IMR-90 (cell line): ENCODE measurements around the gene AMZ2. TPM values are rescaled to one million over a fixed set of nuclear protein-coding genes. Genes with fewer than 3 reads are reported as not detected.

Experiments
- ATAC-seq: fragments of 200-7000 bp; cut with Tn5 transposase; 2 replicates; pipeline ENCODE4 v1.9.1; 2020; ENCODE audit warnings: low read depth, mild to moderate bottlenecking, moderate library complexity
- BruUV-seq: library from RNA; stranded (reverse); fragments of 400-500 nt; replicated peaks from 2 replicates; lab custom pipeline; 2021; lab: Mats Ljungman, UMichigan
- CTCF ChIA-PET: fragments of 300-600 bp; formaldehyde crosslinking; extraction: SDS; loops from one replicate; lab custom pipeline; 2021; ENCODE audit warnings: antibody characterized with exemption; lab: Yijun Ruan, JAX
- POLR2A ChIA-PET: fragments of 300-600 bp; sonication (Branson Sonifier 250); formaldehyde crosslinking; loops from one replicate; lab custom pipeline; 2022; ENCODE audit warnings: antibody characterized with exemption; ENCODE audit not compliant: unreplicated experiment; lab: Charles Lee
- DNase-seq: peaks from one replicate; pipeline ENCODE4 v3.0.0; 2013
- H2AFZ ChIP-seq: replicated peaks from 2 replicates; pipeline ENCODE3; 2013; ENCODE audit warnings: low read length, mild to moderate bottlenecking; ENCODE audit not compliant: poor library complexity
- H2AK5ac ChIP-seq: 2 replicates; pipeline ENCODE4 v1.6.1; 2013; ENCODE audit warnings: low read depth, low read length, inconsistent platforms
- H2AK9ac ChIP-seq: replicated peaks from 2 replicates; pipeline ENCODE3; 2013; ENCODE audit warnings: mild to moderate bottlenecking, low read depth, low read length, moderate library complexity; ENCODE audit not compliant: poor library complexity
- H2BK120ac ChIP-seq: 2 replicates; pipeline ENCODE4 v1.6.1; 2013; ENCODE audit warnings: low read depth, low read length, inconsistent platforms
- H2BK15ac ChIP-seq: 3 replicates; pipeline ENCODE4 v1.6.1; 2013; ENCODE audit warnings: low read depth, low read length, inconsistent platforms
- H2BK20ac ChIP-seq: 2 replicates; pipeline ENCODE4 v1.6.1; 2013; ENCODE audit warnings: low read depth, mild to moderate bottlenecking, inconsistent platforms, low read length, moderate library complexity
- H2BK5ac ChIP-seq: 2 replicates; pipeline ENCODE4 v1.6.1; 2013; ENCODE audit warnings: mild to moderate bottlenecking, low read depth, low read length, inconsistent platforms; ENCODE audit not compliant: poor library complexity, severe bottlenecking
- H3K14ac ChIP-seq: replicated peaks from 2 replicates; pipeline ENCODE4 v1.6.1; 2013; ENCODE audit warnings: low read depth, low read length, inconsistent platforms
- H3K18ac ChIP-seq: 2 replicates; pipeline ENCODE4 v1.6.1; 2013; ENCODE audit warnings: low read depth, low read length, control low read depth
- H3K23ac ChIP-seq: 2 replicates; pipeline ENCODE4 v1.6.1; 2013; ENCODE audit warnings: low read depth, low read length, inconsistent platforms
- H3K27ac ChIP-seq: 2 replicates; pipeline ENCODE4 v1.5.1; 2013; ENCODE audit warnings: mild to moderate bottlenecking, control low read depth, low read length; ENCODE audit not compliant: insufficient read depth
- H3K27me3 ChIP-seq: 2 replicates; pipeline ENCODE4 v1.6.1; 2013; ENCODE audit warnings: low read length; ENCODE audit not compliant: control insufficient read depth, insufficient read depth
- H3K36me3 ChIP-seq: 2 replicates; pipeline ENCODE4 v1.6.1; 2013; ENCODE audit warnings: low read length, mixed read lengths; ENCODE audit not compliant: control insufficient read depth, insufficient read depth
- H3K4ac ChIP-seq: 2 replicates; pipeline ENCODE4 v1.6.1; 2013; ENCODE audit warnings: low read depth, low read length, inconsistent platforms
- H3K4me1 ChIP-seq: 2 replicates; pipeline ENCODE4 v1.6.1; 2013; ENCODE audit warnings: low read length, mixed read lengths; ENCODE audit not compliant: control insufficient read depth, insufficient read depth
- H3K4me2 ChIP-seq: 2 replicates; pipeline ENCODE4 v1.6.1; 2013; ENCODE audit warnings: low read depth, mild to moderate bottlenecking, control low read depth, low read length, moderate library complexity
- H3K4me3 ChIP-seq: 2 replicates; pipeline ENCODE4 v1.5.1; 2013; ENCODE audit warnings: low read depth, mild to moderate bottlenecking, control low read depth, low read length, moderate library complexity; ENCODE audit not compliant: insufficient read depth
- H3K56ac ChIP-seq: 2 replicates; pipeline ENCODE4 v1.6.1; 2013; ENCODE audit warnings: low read length, inconsistent platforms; ENCODE audit not compliant: insufficient read depth; ENCODE audit errors: extremely low read depth
- H3K79me1 ChIP-seq, 2 experiments: 2 replicates each; pipeline ENCODE4 v1.6.1; 2013; ENCODE audit warnings: low read length in 2 of 2, inconsistent platforms in 1 of 2, low read depth in 1 of 2
- H3K9ac ChIP-seq: 2 replicates; pipeline ENCODE4 v1.6.1; 2013; ENCODE audit warnings: low read depth, low read length, control low read depth
- H3K9me1 ChIP-seq: 2 replicates; pipeline ENCODE4 v1.6.1; 2013; ENCODE audit warnings: low read length, inconsistent platforms; ENCODE audit not compliant: insufficient read depth
- H3K9me3 ChIP-seq: 2 replicates; pipeline ENCODE4 v1.6.1; 2013; ENCODE audit warnings: low read length; ENCODE audit not compliant: control insufficient read depth, insufficient read depth
- H4K20me1 ChIP-seq: 2 replicates; pipeline ENCODE4 v1.6.1; 2013; ENCODE audit warnings: low read length, inconsistent platforms; ENCODE audit not compliant: insufficient read depth
- H4K5ac ChIP-seq: 2 replicates; pipeline ENCODE4 v1.6.1; 2013; ENCODE audit warnings: mild to moderate bottlenecking, low read depth, low read length, control low read depth
- H4K8ac ChIP-seq, 2 experiments: 2 replicates each; pipeline ENCODE4 v1.6.1; 2013; ENCODE audit warnings: low read depth in 2 of 2, low read length in 2 of 2, control low read depth in 1 of 2, inconsistent platforms in 1 of 2
- H4K91ac ChIP-seq: 2 replicates; pipeline ENCODE4 v1.6.1; 2013; ENCODE audit warnings: low read depth, low read length, inconsistent platforms; ENCODE audit not compliant: insufficient read depth
- BHLHE40 ChIP-seq: fragments of 150-350 bp; IDR thresholded peaks from 2 replicates; pipeline ENCODE4 v1.6.1; 2016; ENCODE audit warnings: mild to moderate bottlenecking, low read depth, low read length
- CHD1 ChIP-seq: IDR thresholded peaks from 2 replicates; pipeline ENCODE4 v1.6.1; 2012; ENCODE audit warnings: low read depth, low read length, improper control_type of control experiment
- CTCF ChIP-seq: conservative IDR thresholded peaks from 2 replicates; pipeline ENCODE4 v1.5.1; 2012; ENCODE audit warnings: mild to moderate bottlenecking, low read depth, low read length, improper control_type of control experiment
- ELK1 ChIP-seq: fragments of 150-350 bp; IDR thresholded peaks from 2 replicates; pipeline ENCODE4 v1.6.1; 2016; ENCODE audit warnings: low read depth, mild to moderate bottlenecking, low read length, moderate library complexity, borderline replicate concordance
- FOS ChIP-seq: fragments of 150-350 bp; IDR thresholded peaks from 2 replicates; pipeline ENCODE4 v1.6.1; 2016; ENCODE audit warnings: low read depth, low read length
- MAFK ChIP-seq: IDR thresholded peaks from 2 replicates; pipeline ENCODE4 v1.6.1; 2012; ENCODE audit warnings: low read depth, low read length, improper control_type of control experiment
- MAZ ChIP-seq: IDR thresholded peaks from 2 replicates; pipeline ENCODE4 v1.6.1; 2012; ENCODE audit warnings: low read depth, mild to moderate bottlenecking, low read length, improper control_type of control experiment, moderate library complexity, borderline replicate concordance
- NFE2L2 ChIP-seq: fragments of 150-350 bp; IDR thresholded peaks from 2 replicates; pipeline ENCODE4 v1.6.1; 2016; ENCODE audit warnings: low read depth, mild to moderate bottlenecking, low read length
- POLR2A ChIP-seq: IDR thresholded peaks from 2 replicates; pipeline ENCODE4 v1.6.1; 2012; ENCODE audit warnings: mild to moderate bottlenecking, low read depth, low read length
- RAD21 ChIP-seq: IDR thresholded peaks from 2 replicates; pipeline ENCODE4 v1.6.1; 2012; ENCODE audit warnings: low read length, improper control_type of control experiment
- RFX5 ChIP-seq: IDR thresholded peaks from 2 replicates; pipeline ENCODE4 v1.8.0; 2012; ENCODE audit warnings: low read depth, mild to moderate bottlenecking, low read length, moderate library complexity
- SMC3 ChIP-seq: fragments of 150-350 bp; IDR thresholded peaks from 2 replicates; pipeline ENCODE4 v1.6.1; 2016; ENCODE audit warnings: low read depth, mild to moderate bottlenecking, antibody characterized with exemption, low read length, moderate library complexity
- WGBS, 2 experiments: methylation state at CpG; one replicate each; pipeline versions ENCODE4 v1.1.5 to v1.1.7; 2013; ENCODE audit warnings: missing lambda C conversion rate in 2 of 2; ENCODE audit not compliant: insufficient read length in 1 of 2; ENCODE audit errors: extremely low coverage in 2 of 2; 5-methylcytosine and 5-hydroxymethylcytosine counted together
- dilution Hi-C: fragments of 300-500 bp; cut with HindIII; formaldehyde crosslinking; loops from one replicate; pipeline ENCODE4 v1.14.3; 2018; ENCODE audit warnings: low sequenced_read_pairs; ENCODE audit not compliant: unreplicated experiment
- in situ Hi-C: fragments of 300-500 bp; cut with MboI; formaldehyde crosslinking; loops from 3 replicates; pipeline ENCODE4 v1.14.3; 2019; ENCODE audit warnings: low sequenced_read_pairs, inconsistent platforms, mixed read lengths
- intact Hi-C: fragments of 100-400 bp; cut with micrococcal nuclease; formaldehyde crosslinking; loops from 2 replicates; pipeline ENCODE4 v1.10.0; 2022
- polyA plus RNA-seq, 3 experiments: library from polyadenylated mRNA; depleted of rRNA; stranded (reverse); fragments of >200 nt; gene quantifications; 2 replicates each; pipeline ENCODE4 v1.2.3, GENCODE V29; 2012; ENCODE audit warnings: low replicate concordance in 1 of 3
- total RNA-seq: library from RNA; depleted of rRNA; stranded (reverse); fragments of >200 nt; gene quantifications from 2 replicates; pipeline ENCODE4 v1.2.3, GENCODE V29; 2012

AMZ2 gene
- total and polyA plus RNA-seq, 2 of the 4 experiments (the other 2 are of a cell fraction): 65.4 to 90.2 TPM

GRCh38 chr17:68299817-68300216, 52.0 kb downstream of the AMZ2 start:
- no peak for ATAC-seq
- H4K8ac ChIP-seq: no peak overlapping the region
- H3K14ac ChIP-seq: no peak overlapping the region
- H2AK9ac ChIP-seq: no peak overlapping the region
- ChIA-PET POLR2A (interaction anchor here (0.6 kb wide), 1 partner anchor 94 kb away, joined by 3 read pairs; no protein-coding TSS in a partner anchor), CTCF (no interaction called here)
- H4K5ac ChIP-seq: no peak overlapping the region
- H3K36me3 ChIP-seq: no peaks in the 10 kb centered on the region
- H2BK20ac ChIP-seq: no peak overlapping the region
- H3K9ac ChIP-seq: no peak overlapping the region
- H3K4me3 ChIP-seq: no peak overlapping the region
- H2BK15ac ChIP-seq: no peak overlapping the region
- no peak overlapping the region for H3K4ac ChIP-seq
- no peaks in the 10 kb centered on the region for H3K79me1 ChIP-seq
- no peak overlapping the region for H3K56ac ChIP-seq
- no peaks in the 10 kb centered on the region; the same call in 1 of the 2 replicates for H3K9me3 ChIP-seq
- H3K4me2 ChIP-seq: no peak overlapping the region
- peaks cover 5% of the 10 kb centered on the region for H3K4me1 ChIP-seq
- in situ Hi-C loops: no loop called here
- H4K91ac ChIP-seq: no peak overlapping the region
- no peaks in the 10 kb centered on the region for H4K20me1 ChIP-seq
- H3K27me3 ChIP-seq: 0 out of 2 replicates have a peak, but pooled peaks cover 2% of the 10 kb centered on the region
- dilution Hi-C loops: no loop called here
- no peak overlapping the region for H3K18ac ChIP-seq
- TF ChIP-seq SMC3 (no peak), MAFK (no peak), POLR2A (no peak), RFX5 (no peak), MAZ (no peak), CTCF (no peak), BHLHE40 (no peak), CHD1 (no peak), FOS (no peak), ELK1 (no peak), NFE2L2 (no peak), RAD21 (no peak)
- no peak overlapping the region for H2BK5ac ChIP-seq
- DNase-seq: no peak
- BruUV-seq: no TSS peak
- no peak overlapping the region for H2AK5ac ChIP-seq
- 100% methylated on average over 2 of the region's 3 CpGs; no CpG with 5 or more reads in 1 of the 2 experiments for WGBS, 2 experiments
- no peaks in the 10 kb centered on the region for H3K9me1 ChIP-seq
- no peak overlapping the region for H3K23ac ChIP-seq
- no peak overlapping the region for H2BK120ac ChIP-seq
- no peak overlapping the region for H2AFZ ChIP-seq
- intact Hi-C loops: no loop called here
- no peak overlapping the region for H3K27ac ChIP-seq
